Measurements from ENCODE around the gene SH3D19. TPM values are rescaled to one million over a fixed set of nuclear protein-coding genes. Genes with fewer than 3 reads are reported as not detected.

Gene SH3D19, protein sequence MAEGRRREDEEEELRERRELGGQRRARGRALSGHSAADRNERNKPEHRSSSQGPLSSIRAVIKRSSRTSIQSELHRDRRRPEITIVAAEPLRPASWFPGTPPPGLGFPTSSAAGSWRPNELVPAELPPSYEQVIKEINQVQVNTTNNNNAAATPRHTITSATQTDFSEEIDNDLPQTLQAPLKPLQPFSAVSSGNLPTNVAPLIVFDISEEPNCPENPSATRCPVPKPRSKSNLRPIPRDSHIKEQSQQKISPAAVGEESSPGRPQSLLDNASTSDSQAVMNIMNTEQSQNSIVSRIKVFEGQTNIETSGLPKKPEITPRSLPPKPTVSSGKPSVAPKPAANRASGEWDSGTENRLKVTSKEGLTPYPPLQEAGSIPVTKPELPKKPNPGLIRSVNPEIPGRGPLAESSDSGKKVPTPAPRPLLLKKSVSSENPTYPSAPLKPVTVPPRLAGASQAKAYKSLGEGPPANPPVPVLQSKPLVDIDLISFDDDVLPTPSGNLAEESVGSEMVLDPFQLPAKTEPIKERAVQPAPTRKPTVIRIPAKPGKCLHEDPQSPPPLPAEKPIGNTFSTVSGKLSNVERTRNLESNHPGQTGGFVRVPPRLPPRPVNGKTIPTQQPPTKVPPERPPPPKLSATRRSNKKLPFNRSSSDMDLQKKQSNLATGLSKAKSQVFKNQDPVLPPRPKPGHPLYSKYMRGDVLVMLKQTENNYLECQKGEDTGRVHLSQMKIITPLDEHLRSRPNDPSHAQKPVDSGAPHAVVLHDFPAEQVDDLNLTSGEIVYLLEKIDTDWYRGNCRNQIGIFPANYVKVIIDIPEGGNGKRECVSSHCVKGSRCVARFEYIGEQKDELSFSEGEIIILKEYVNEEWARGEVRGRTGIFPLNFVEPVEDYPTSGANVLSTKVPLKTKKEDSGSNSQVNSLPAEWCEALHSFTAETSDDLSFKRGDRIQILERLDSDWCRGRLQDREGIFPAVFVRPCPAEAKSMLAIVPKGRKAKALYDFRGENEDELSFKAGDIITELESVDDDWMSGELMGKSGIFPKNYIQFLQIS
- 59.9 TPM for total RNA-seq

DNA sequence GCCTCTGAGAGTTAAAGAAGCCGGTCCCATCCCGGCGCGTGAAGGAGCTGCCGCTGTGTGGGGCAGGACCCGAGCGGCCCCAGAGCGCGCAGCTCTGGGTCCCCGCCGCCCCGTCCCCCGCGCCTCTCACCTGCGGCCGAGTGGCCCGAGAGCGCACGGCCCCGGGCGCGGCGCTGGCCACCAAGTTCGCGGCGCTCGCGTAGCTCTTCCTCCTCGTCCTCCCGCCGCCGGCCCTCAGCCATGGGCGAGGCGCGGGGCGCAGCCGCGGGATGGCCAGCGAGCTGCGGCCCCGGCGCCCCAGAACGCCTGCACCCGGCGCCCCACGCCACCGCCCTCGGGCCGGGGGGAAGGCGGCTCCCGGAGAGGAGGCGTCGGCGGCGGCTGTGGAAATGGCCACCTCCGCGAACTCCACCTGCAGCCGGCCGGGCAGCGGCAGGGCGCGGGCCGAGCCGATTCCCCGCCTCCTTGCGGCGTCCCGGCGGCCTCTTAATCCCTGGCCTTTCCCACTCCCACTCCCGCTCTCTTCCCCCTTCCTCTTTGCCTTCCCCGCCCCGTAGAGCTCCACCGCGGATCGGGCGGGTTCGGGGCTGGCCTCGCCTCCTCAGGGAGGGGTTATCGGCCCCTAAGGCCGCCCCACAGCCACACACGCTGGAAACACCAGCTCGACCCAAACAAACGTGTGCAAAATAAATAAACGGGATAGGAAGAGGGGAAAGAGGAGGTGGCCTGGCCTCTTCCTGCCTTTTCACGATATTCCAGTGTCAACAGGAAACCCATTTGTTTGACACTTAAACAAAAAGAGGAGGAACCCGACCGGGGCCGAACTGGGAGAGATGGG lies at the start of gene SH3D19:
Gene SH3D19, minus strand, starts transcription at position 495 of the 838 bp plus-strand sequence. Its CDS starts 253 bp downstream, at position 242.

DNA sequence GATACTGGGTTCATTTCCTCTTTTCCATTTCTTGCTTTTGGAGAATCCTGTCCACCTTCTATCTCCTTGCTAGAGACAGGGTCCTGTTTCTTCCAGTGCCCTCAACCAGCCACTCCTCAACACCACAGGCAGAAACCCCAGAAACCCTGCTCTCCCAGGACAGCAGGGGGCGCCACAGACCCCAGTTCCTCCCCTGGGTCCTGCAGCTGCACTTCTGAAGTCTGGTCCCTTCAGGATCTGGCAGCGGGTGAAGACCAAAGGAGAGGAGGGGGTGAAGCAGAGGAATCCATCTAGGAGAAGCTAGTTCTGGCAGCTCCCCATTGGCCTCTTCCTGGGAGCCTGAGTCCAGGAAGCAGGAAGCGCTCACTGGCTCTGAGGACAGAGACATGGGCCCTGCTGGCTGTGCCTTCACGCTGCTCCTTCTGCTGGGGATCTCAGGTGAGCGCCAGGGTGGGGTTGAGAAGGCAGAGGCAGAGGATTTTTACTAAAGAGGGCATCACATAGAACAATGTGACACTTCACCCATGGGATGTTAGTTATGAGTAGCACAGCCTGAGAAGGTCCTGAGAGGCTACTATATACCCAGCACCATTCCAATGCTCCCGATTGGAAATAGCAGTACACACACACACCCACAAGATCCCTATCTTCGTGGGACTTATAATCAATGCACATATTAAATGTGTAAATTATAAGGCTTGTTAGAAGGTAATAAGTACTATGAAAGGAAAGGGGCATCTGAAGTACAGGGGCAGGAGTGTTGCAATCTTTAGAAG lies 48.4 kb downstream of the SH3D19 start, which contains the start of gene PRSS48:
Gene PRSS48, plus strand, starts transcription at position 375 of the 776 bp plus-strand sequence. Its CDS starts 12 bp downstream, at position 387.

DNA sequence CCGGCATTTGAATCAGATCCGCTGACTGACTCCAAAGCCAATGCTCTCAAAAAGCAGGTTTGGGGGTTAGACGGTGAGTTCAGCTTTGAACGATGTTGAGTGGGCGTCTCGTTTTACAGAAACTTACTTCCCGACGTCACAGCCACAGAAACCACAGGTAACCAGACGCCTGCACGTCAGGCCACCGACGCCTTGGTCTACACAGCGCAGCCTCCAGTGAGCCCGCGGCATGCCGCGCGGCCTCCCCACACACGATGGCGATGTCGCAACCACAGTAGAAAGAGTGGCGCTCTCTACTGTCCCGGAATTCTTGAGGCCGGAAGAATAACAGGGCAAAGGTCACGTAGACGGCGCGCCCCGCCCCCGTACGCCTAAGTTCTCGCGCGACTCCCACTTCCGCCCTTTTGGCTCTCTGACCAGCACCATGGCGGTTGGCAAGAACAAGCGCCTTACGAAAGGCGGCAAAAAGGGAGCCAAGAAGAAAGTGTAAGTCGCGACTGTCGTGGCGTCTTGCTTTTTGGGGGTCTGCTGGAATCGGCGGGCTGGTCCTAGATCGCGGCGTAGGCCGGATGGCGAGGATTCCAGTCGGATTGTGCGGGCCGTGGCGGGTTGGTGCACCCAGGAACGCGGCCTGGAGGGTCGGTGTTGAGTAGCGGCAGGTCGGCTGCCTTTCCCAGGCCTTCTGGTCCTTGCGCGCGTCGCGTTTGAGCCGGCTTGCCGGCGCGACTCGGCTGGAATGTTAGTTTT lies 226.0 kb downstream of the SH3D19 start, which contains the start of gene RPS3A:
Gene RPS3A, plus strand, starts transcription at position 400 of the 747 bp plus-strand sequence. Its CDS starts 25 bp downstream, at position 425.

Other genes with a start within 250 kb of the SH3D19 start
- gene RPS3A, start 226.0 kb downstream of the SH3D19 start, total RNA-seq = 2,971 TPM
- not detected for gene PRSS48, start 48.4 kb downstream of the SH3D19 start, total RNA-seq
- gene FHIP1A, start 83.6 kb upstream of the SH3D19 start, total RNA-seq = 32.1 TPM